SH-SY5Y (cell line): ENCODE results near the gene PTGER3.

Source experiments
- GATA2 ChIP-seq: IDR thresholded peaks from 2 replicates; pipeline ENCODE4 v1.6.1; 2011; ENCODE audit warnings: mild to moderate bottlenecking, low read depth, low read length
- GATA3 ChIP-seq: IDR thresholded peaks from 2 replicates; pipeline ENCODE4 v1.6.1; 2011; ENCODE audit warnings: low read depth, mild to moderate bottlenecking, low read length, moderate library complexity

GRCh38 chr1:71015745-71016144 is 31.9 kb downstream of the PTGER3 start:
- no peak for TF ChIP-seq GATA3
- no peak for TF ChIP-seq GATA2
